Measurements from ENCODE around the gene LRRC17. TPM values are rescaled to one million over a fixed set of nuclear protein-coding genes. Genes with fewer than 3 reads are reported as not detected.

LRRC17 gene
- total RNA-seq, 1 experiment from 2014 or later = not detected

- no peak for TF ChIP-seq CTCF (conservative IDR thresholded peaks at IDR 0.05)
- TF ChIP-seq EZH2 (IDR thresholded peaks at IDR 0.05; ENCODE audit: low read depth) = no peak
- BruUV-seq (replicated peaks) = no TSS peak
- Histone ChIP-seq H3K9me3 (ENCODE audit: insufficient read depth, low read depth) (no peaks in the 10 kb centered on the region), H3K9me2 (ENCODE audit: insufficient read depth) (no peaks in the 10 kb centered on the region), H2AFZ (no peak overlapping the region), H3K4me2 (no peak overlapping the region), H3K4me1 (replicated peaks; ENCODE audit: insufficient read depth) (peaks cover 7% of the 10 kb centered on the region), H3K27ac (no peak overlapping the region), H3F3A (ENCODE audit: insufficient read depth, low read depth) (no peaks in the 10 kb centered on the region), H3K4me3 (no peak overlapping the region), H3K79me2 (ENCODE audit: low read depth) (no peaks in the 10 kb centered on the region), H3K27me3 (ENCODE audit: insufficient read depth, low read depth) (no peaks in the 10 kb centered on the region), H3K36me3 (ENCODE audit: low read depth) (no peaks in the 10 kb centered on the region), H4K20me1 (ENCODE audit: insufficient read depth) (no peaks in the 10 kb centered on the region)
- ChIA-PET CTCF (no interaction called here), POLR2A (ENCODE audit: unreplicated experiment) (no interaction called here)
- no peak for DNase-seq
- intact Hi-C loops (cut with micrococcal nuclease; ENCODE audit: unreplicated experiment) = no loop called here
Observed at GRCh38 chr7:102916426-102916825, 3.6 kb downstream of the LRRC17 start.

GRCh38 chr7:102916881-102917280 lies 4.1 kb downstream of the LRRC17 start:
- H3K4me2 ChIP-seq = no peak overlapping the region
- no TSS peak for BruUV-seq (replicated peaks)
- intact Hi-C loops (cut with micrococcal nuclease; ENCODE audit: unreplicated experiment) = no loop called here
- H2AFZ ChIP-seq = no peak overlapping the region
- H3K4me1 ChIP-seq (replicated peaks; ENCODE audit: insufficient read depth) = peaks cover 7% of the 10 kb centered on the region
- H3K79me2 ChIP-seq (ENCODE audit: low read depth) = no peaks in the 10 kb centered on the region
- H3K9me3 ChIP-seq (ENCODE audit: insufficient read depth, low read depth) = no peaks in the 10 kb centered on the region
- H4K20me1 ChIP-seq (ENCODE audit: insufficient read depth) = no peaks in the 10 kb centered on the region
- no peaks in the 10 kb centered on the region for H3K36me3 ChIP-seq (ENCODE audit: low read depth)
- ChIA-PET CTCF (no interaction called here), POLR2A (ENCODE audit: unreplicated experiment) (no interaction called here)
- H3F3A ChIP-seq (ENCODE audit: insufficient read depth, low read depth) = no peaks in the 10 kb centered on the region
- TF ChIP-seq EZH2 (IDR thresholded peaks at IDR 0.05; ENCODE audit: low read depth) (no peak), CTCF (conservative IDR thresholded peaks at IDR 0.05) (no peak)
- no peak overlapping the region for H3K4me3 ChIP-seq
- H3K9me2 ChIP-seq (ENCODE audit: insufficient read depth) = no peaks in the 10 kb centered on the region
- DNase-seq = no peak
- no peaks in the 10 kb centered on the region for H3K27me3 ChIP-seq (ENCODE audit: insufficient read depth, low read depth)
- no peak overlapping the region for H3K27ac ChIP-seq

GRCh38 chr7:102917436-102918353 lies 4.9 kb downstream of the LRRC17 start:
- no peaks in the 10 kb centered on the region for H3K79me2 ChIP-seq (ENCODE audit: low read depth)
- H3K27ac ChIP-seq = no peak overlapping the region
- no peaks in the 10 kb centered on the region for H3K9me3 ChIP-seq (ENCODE audit: insufficient read depth, low read depth)
- intact Hi-C loops (cut with micrococcal nuclease; ENCODE audit: unreplicated experiment) = no loop called here
- H3K9me2 ChIP-seq (ENCODE audit: insufficient read depth) = no peaks in the 10 kb centered on the region
- no TSS peak for BruUV-seq (replicated peaks)
- no peaks in the 10 kb centered on the region for H3K27me3 ChIP-seq (ENCODE audit: insufficient read depth, low read depth)
- POLR2A ChIA-PET (ENCODE audit: unreplicated experiment) = no interaction called here
- no peak for DNase-seq
- no peak for TF ChIP-seq CTCF (conservative IDR thresholded peaks at IDR 0.05)
- TF ChIP-seq EZH2 (IDR thresholded peaks at IDR 0.05; ENCODE audit: low read depth) = no peak
- no peak overlapping the region for H3K4me2 ChIP-seq
- no peaks in the 10 kb centered on the region for H3F3A ChIP-seq (ENCODE audit: insufficient read depth, low read depth)
- H3K4me1 ChIP-seq (replicated peaks; ENCODE audit: insufficient read depth) = peaks cover 7% of the 10 kb centered on the region
- H2AFZ ChIP-seq = no peak overlapping the region
- H4K20me1 ChIP-seq (ENCODE audit: insufficient read depth) = no peaks in the 10 kb centered on the region
- CTCF ChIA-PET = interaction anchor here (1.0 kb wide), 1 partner anchor 159 kb away, joined by 7 read pairs; no protein-coding TSS in a partner anchor
- no peak overlapping the region for H3K4me3 ChIP-seq
- no peaks in the 10 kb centered on the region for H3K36me3 ChIP-seq (ENCODE audit: low read depth)
